ENCODE results near the gene CCDC200. TPM values are rescaled to one million over a fixed set of nuclear protein-coding genes. Genes with fewer than 3 reads are reported as not detected.

Gene CCDC200
- total RNA-seq, 1 experiment from 2014 or later = not detected

DNA sequence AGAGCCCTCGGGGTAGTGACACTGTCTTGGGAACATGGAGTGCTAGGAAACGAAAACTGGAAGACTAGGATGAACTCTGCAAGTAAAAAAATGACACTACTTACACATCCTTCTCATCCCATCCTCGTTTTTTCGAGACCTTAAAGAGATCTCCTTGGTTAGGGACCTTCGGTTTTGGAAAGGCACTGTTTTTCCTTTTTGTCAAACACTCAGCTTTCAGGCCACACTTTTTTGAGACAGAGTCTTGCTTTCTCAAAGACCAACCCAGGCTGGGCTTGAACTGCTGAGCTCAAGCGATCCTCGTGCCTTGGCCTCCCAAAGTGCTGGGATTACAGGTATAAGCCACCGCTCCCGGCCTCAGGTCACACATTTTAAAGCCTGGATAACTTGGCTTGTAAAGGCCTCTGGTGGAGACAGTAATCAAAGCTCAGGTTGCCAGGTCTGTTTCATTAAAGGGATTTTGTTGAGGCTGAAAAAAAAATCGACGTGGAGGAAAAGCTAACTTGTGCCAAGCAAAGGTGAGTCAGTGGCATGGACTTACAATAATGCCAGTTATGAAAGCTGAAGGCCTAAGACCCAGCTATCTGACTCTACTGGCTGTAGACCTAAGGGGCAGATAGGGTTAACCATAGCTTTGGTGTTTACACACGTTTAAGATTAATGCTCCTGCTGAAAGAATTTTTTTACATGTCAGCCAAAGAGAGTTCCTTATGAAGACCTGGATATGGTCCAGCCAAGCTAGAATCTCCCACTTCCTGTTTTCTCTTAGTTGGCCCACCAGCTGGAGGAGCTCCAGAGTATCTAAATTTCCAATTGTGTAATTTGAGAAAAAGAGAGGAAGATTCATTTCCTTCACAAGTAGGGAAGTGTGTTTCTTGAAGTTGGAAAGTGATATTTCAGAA, 56.6 kb downstream of the CCDC200 start:
- Histone ChIP-seq H3K79me2 (ENCODE audit: insufficient read depth, low read length) (no peaks in the 10 kb centered on the region), H2BK20ac (ENCODE audit: low read depth, low read length, poor library complexity, severe bottlenecking) (no peak overlapping the region), H3K27me3 (ENCODE audit: insufficient read depth, low read length) (no peaks in the 10 kb centered on the region), H2BK15ac (ENCODE audit: low read depth, low read length) (no peak overlapping the region), H3K9ac (ENCODE audit: extremely low read depth, insufficient read length, low read length) (peak overlapping the region; percentile 84), H3T11ph (ENCODE audit: low read length) (no peak overlapping the region), H2AK5ac (ENCODE audit: insufficient read length, low read length) (no peak overlapping the region), H3K23me2 (ENCODE audit: insufficient read length, low read depth, low read length, poor library complexity, severe bottlenecking) (peaks cover 19% of the 10 kb centered on the region), H4K91ac (ENCODE audit: insufficient read length, low read depth, low read length) (no peak overlapping the region), H3K14ac (ENCODE audit: insufficient read depth, low read length) (no peak overlapping the region), H3K56ac (ENCODE audit: insufficient read length, low read depth, low read length) (no peak overlapping the region), H4K5ac (ENCODE audit: insufficient read length, low read depth, low read length) (no peak overlapping the region), H2BK120ac (ENCODE audit: low read depth, low read length, poor library complexity, severe bottlenecking) (no peak overlapping the region), H2BK12ac (ENCODE audit: insufficient read length, low read depth, low read length) (no peak overlapping the region), H3K23ac (ENCODE audit: insufficient read length, low read depth, low read length) (no peak overlapping the region), H3K18ac (ENCODE audit: insufficient read length, low read depth, low read length) (no peak overlapping the region), H3K9me3 (ENCODE audit: control insufficient read depth, low read depth, low read length) (no peaks in the 10 kb centered on the region), H2BK5ac (ENCODE audit: insufficient read length, low read length) (no peak overlapping the region), H3K27ac (ENCODE audit: insufficient read length, low read depth, low read length) (peak overlapping the region; percentile 31), H3K4ac (ENCODE audit: low read depth, low read length) (no peak overlapping the region), H3K4me2 (ENCODE audit: insufficient read depth, insufficient read length, low read length) (peak overlapping the region; percentile 94), H4K8ac (replicated peaks; ENCODE audit: insufficient read length, low read depth, low read length) (no peak overlapping the region), H4K20me1 (ENCODE audit: control insufficient read depth, insufficient read depth, insufficient read length) (no peaks in the 10 kb centered on the region), H3K79me1 (ENCODE audit: insufficient read depth, low read depth, low read length, poor library complexity, severe bottlenecking) (peaks cover 5% of the 10 kb centered on the region), H2AFZ (ENCODE audit: low read length) (no peak overlapping the region), H3K4me1 (ENCODE audit: insufficient read depth, low read length) (no peaks in the 10 kb centered on the region)
- no peak overlapping the region for H3K4me3 Mint-ChIP-seq
- WGBS (ENCODE audit: extremely low coverage, insufficient read length, low lambda C conversion rate) = no CpG with 5 or more reads among the region's 12 CpGs
- 0 out of 7 replicates have a peak overlapping the region, but pooled peaks of 1 of the 3 experiments have one; percentile 79 for H3K27ac Mint-ChIP-seq
- TF ChIP-seq, protein P1, sequence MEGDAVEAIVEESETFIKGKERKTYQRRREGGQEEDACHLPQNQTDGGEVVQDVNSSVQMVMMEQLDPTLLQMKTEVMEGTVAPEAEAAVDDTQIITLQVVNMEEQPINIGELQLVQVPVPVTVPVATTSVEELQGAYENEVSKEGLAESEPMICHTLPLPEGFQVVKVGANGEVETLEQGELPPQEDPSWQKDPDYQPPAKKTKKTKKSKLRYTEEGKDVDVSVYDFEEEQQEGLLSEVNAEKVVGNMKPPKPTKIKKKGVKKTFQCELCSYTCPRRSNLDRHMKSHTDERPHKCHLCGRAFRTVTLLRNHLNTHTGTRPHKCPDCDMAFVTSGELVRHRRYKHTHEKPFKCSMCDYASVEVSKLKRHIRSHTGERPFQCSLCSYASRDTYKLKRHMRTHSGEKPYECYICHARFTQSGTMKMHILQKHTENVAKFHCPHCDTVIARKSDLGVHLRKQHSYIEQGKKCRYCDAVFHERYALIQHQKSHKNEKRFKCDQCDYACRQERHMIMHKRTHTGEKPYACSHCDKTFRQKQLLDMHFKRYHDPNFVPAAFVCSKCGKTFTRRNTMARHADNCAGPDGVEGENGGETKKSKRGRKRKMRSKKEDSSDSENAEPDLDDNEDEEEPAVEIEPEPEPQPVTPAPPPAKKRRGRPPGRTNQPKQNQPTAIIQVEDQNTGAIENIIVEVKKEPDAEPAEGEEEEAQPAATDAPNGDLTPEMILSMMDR (conservative IDR thresholded peaks at IDR 0.05) = peak; percentile 35; the same call in 1 of the 3 replicates
- no peaks in the 10 kb centered on the region for H3K9me3 Mint-ChIP-seq
- H3K36me3 Mint-ChIP-seq (ENCODE audit: insufficient read depth in 1 of 3, low read depth in 3 of 3) = peaks cover 3 to 12% (median 9%) of the 10 kb centered on the region in 3 experiments; a peak in 5 of 7 replicates
- no peaks in the 10 kb centered on the region for H3K27me3 Mint-ChIP-seq (ENCODE audit: low read depth)
- peaks cover 8 to 10% of the 10 kb centered on the region in 2 experiments for H3K4me1 Mint-ChIP-seq
- no peak for DNase-seq

Other genes starting within 250 kb of the CCDC200 start
- 4.0 and 4.2 TPM in 2 replicates for gene PTGES3L, start 248.5 kb downstream of the CCDC200 start, total RNA-seq (2021)
- 18.3 and 18.8 TPM in 2 replicates for gene RUNDC1, start 248.1 kb downstream of the CCDC200 start, total RNA-seq (2021)
- gene RPL27, start 230.2 kb downstream of the CCDC200 start, total RNA-seq (2021) = 1,514 and 1,552 TPM in 2 replicates
- gene IFI35, start 221.8 kb downstream of the CCDC200 start, total RNA-seq (2021) = 3.1 and 4.2 TPM in 2 replicates
- 262 and 274 TPM in 2 replicates for gene VAT1, start 206.2 kb downstream of the CCDC200 start, total RNA-seq (2021)
- 47.8 and 50.7 TPM in 2 replicates for gene RND2, start 203.4 kb downstream of the CCDC200 start, total RNA-seq (2021)
- 31.0 and 32.3 TPM in 2 replicates for gene BRCA1, start 103.3 kb downstream of the CCDC200 start, total RNA-seq (2021)
- 34.2 and 34.6 TPM in 2 replicates for gene NBR1, start 57.4 kb downstream of the CCDC200 start, total RNA-seq (2021)
- 3.7 and 4.5 TPM in 2 replicates for gene TMEM106A, start 16.7 kb downstream of the CCDC200 start, total RNA-seq (2021)
- gene RNU2-1, start 5.4 kb upstream of the CCDC200 start, total RNA-seq (2021) = 6,078 and 6,186 TPM in 2 replicates
- gene ARL4D, start 170.4 kb upstream of the CCDC200 start, total RNA-seq (2021) = 6.2 and 6.4 TPM in 2 replicates